Cerebellar cortex (tissue), 1 donor: ENCODE data around the gene TEX52.

Experiments used
- DNase-seq: peaks from one replicate; pipeline ENCODE4 v3.0.0-alpha.2; 2015; ENCODE audit warnings: low spot score

Gene TEX52

GRCh38 chr12:2829275-2829674 is 27.6 kb downstream of the TEX52 start:
- DNase-seq, result no peak

- DNase-seq, result peak; percentile 61
Measured at GRCh38 chr12:2826721-2827515, 29.9 kb downstream of the TEX52 start.

- DNase-seq, result no peak
Measured at GRCh38 chr12:2826036-2826435, 30.8 kb downstream of the TEX52 start.

GRCh38 chr12:2825132-2825531 is 31.7 kb downstream of the TEX52 start:
- DNase-seq, result no peak

- no peak for DNase-seq
Measured at GRCh38 chr12:2824541-2824940, 32.3 kb downstream of the TEX52 start.

GRCh38 chr12:2823483-2823882 is 33.4 kb downstream of the TEX52 start:
- no peak for DNase-seq

- no peak for DNase-seq
Measured at GRCh38 chr12:2820432-2820831, 36.4 kb downstream of the TEX52 start.

- DNase-seq, result no peak
Measured at GRCh38 chr12:2819810-2820209, 37.0 kb downstream of the TEX52 start.

GRCh38 chr12:2813214-2814185 is 43.3 kb downstream of the TEX52 start:
- DNase-seq, result peak; percentile 83

GRCh38 chr12:2812290-2813213 is 44.3 kb downstream of the TEX52 start, which contains the start of gene ITFG2:
Gene ITFG2 (plus strand): TSS chr12:2812668. CDS start chr12:2812761, 93 bp downstream.
- DNase-seq, result peak; percentile 100

- DNase-seq, result no peak
Measured at GRCh38 chr12:2811801-2812200, 45.0 kb downstream of the TEX52 start.

GRCh38 chr12:2806700-2807099 is 50.1 kb downstream of the TEX52 start:
- DNase-seq, result no peak

GRCh38 chr12:2805143-2805520 is 51.7 kb downstream of the TEX52 start:
- DNase-seq, result no peak

GRCh38 chr12:2804393-2805142 is 52.3 kb downstream of the TEX52 start:
- peak; percentile 80 for DNase-seq

- DNase-seq, result no peak
Measured at GRCh38 chr12:2803635-2804392, 53.0 kb downstream of the TEX52 start.

GRCh38 chr12:2801044-2801783 is 55.6 kb downstream of the TEX52 start:
- peak; percentile 89 for DNase-seq

GRCh38 chr12:2800046-2800570 is 56.7 kb downstream of the TEX52 start:
- no peak for DNase-seq
